B cell (primary cell): ENCODE data around the gene PFDN1. TPM values are rescaled to one million over a fixed set of nuclear protein-coding genes. Genes with fewer than 3 reads are reported as not detected.

Source experiments
- ATAC-seq: fragments of 200-7000 bp; cut with Tn5 transposase; one replicate; pipeline ENCODE4 v1.10.0; 2021; ENCODE audit warnings: low read depth, mild to moderate bottlenecking, moderate number of reproducible peaks, moderate library complexity
- CTCF ChIA-PET: fragments of 350-600 bp; sonication (Branson Sonifier 250); formaldehyde crosslinking; loops from one replicate; lab custom pipeline; 2021; ENCODE audit warnings: antibody characterized with exemption, inconsistent platforms; lab: Charles Lee
- POLR2A ChIA-PET: fragments of 350-600 bp; sonication (Branson Sonifier 250); formaldehyde crosslinking; loops from one replicate; lab custom pipeline; 2021; ENCODE audit warnings: antibody characterized with exemption; lab: Charles Lee
- DNase-seq: peaks from one replicate; pipeline ENCODE4 v3.0.0; 2013
- H2AFZ ChIP-seq: 2 replicates; pipeline ENCODE4 v1.6.1; 2012; ENCODE audit warnings: mild to moderate bottlenecking, low read depth, low read length; ENCODE audit not compliant: insufficient read depth, poor library complexity, severe bottlenecking
- H3K27ac ChIP-seq, 2 donors: 1 replicate in 1 of 2; 2 replicates in 1 of 2; pipeline ENCODE4 v1.5.1; 2012 to 2013; ENCODE audit warnings: low read length in 2 of 2, mild to moderate bottlenecking in 2 of 2, moderate library complexity in 1 of 2
- H3K27me3 ChIP-seq, 4 experiments: fragments of 200-600 bp in 1 of 4; sonication (generic) in 1 of 4; replicated peaks in 1 of 4; 1 replicate in 2 of 4; 2 replicates in 2 of 4; pipeline versions ENCODE4 v1.6.1 to v1.7.0; 2013 to 2016; ENCODE audit warnings: low read length in 3 of 4, mild to moderate bottlenecking in 2 of 4, mixed read lengths in 1 of 4, moderate library complexity in 1 of 4; ENCODE audit not compliant: insufficient read depth in 4 of 4, control insufficient read depth in 3 of 4; ENCODE audit errors: control extremely low read depth in 1 of 4
- H3K36me3 ChIP-seq, 2 experiments: replicated peaks in 1 of 2; 1 replicate in 1 of 2; 2 replicates in 1 of 2; pipeline versions ENCODE4 v1.6.1 to v1.7.1; 2013; ENCODE audit warnings: low read length in 1 of 2; ENCODE audit not compliant: insufficient read depth in 2 of 2, control insufficient read depth in 1 of 2; ENCODE audit errors: control extremely low read depth in 1 of 2, extremely low read depth in 1 of 2
- H3K4me1 ChIP-seq, 2 donors: fragments of 200-600 bp in 1 of 2; sonication (generic) in 1 of 2; 1 replicate in 1 of 2; 2 replicates in 1 of 2; pipeline versions ENCODE4 v1.5.1 to v1.6.1; 2013 to 2017; ENCODE audit warnings: low read length in 2 of 2; ENCODE audit not compliant: control insufficient read depth in 2 of 2, insufficient read depth in 2 of 2
- H3K4me2 ChIP-seq: replicated peaks from 2 replicates; pipeline ENCODE3; 2012; ENCODE audit warnings: mild to moderate bottlenecking, low read depth, low read length; ENCODE audit not compliant: poor library complexity, severe bottlenecking
- H3K4me3 ChIP-seq, 5 experiments: fragments of 200-600 bp in 1 of 5; sonication (generic) in 1 of 5; 1 replicate in 3 of 5; 2 replicates in 2 of 5; pipeline versions ENCODE4 v1.5.1 to v1.7.0; 2011 to 2016; ENCODE audit warnings: low read length in 4 of 5, mild to moderate bottlenecking in 4 of 5, low read depth in 2 of 5, control low read depth in 1 of 5, moderate library complexity in 1 of 5; ENCODE audit not compliant: insufficient read depth in 1 of 5; ENCODE audit errors: control extremely low read depth in 1 of 5, extremely low read depth in 1 of 5
- H3K79me2 ChIP-seq: fragments of 200-600 bp; sonication (generic); one replicate; pipeline ENCODE4 v1.6.0; 2016; ENCODE audit warnings: low read length; ENCODE audit not compliant: control insufficient read depth, insufficient read depth
- H3K9ac ChIP-seq: fragments of 200-600 bp; sonication (generic); 2 replicates; pipeline ENCODE4 v1.6.1; 2017; ENCODE audit warnings: mild to moderate bottlenecking, low read length, moderate library complexity
- H3K9me3 ChIP-seq, 3 donors: one replicate each; pipeline versions ENCODE4 v1.6.1 to v1.7.1; 2013; ENCODE audit warnings: low read length in 2 of 3; ENCODE audit not compliant: control insufficient read depth in 2 of 3, insufficient read depth in 1 of 3; ENCODE audit errors: control extremely low read depth in 1 of 3
- H4K20me1 ChIP-seq: 2 replicates; pipeline ENCODE4 v1.6.0; 2012; ENCODE audit warnings: mild to moderate bottlenecking, low read length; ENCODE audit not compliant: insufficient read depth, control insufficient read depth, poor library complexity, severe bottlenecking
- H3K27ac Mint-ChIP-seq: one replicate; pipeline ENCODE4 v1.8.0; 2021; ENCODE audit warnings: mixed read lengths
- H3K27me3 Mint-ChIP-seq: one replicate; pipeline ENCODE4 v1.8.0; 2021; ENCODE audit warnings: mixed read lengths
- H3K4me1 Mint-ChIP-seq: one replicate; pipeline ENCODE4 v1.8.0; 2021; ENCODE audit warnings: mixed read lengths
- H3K4me3 Mint-ChIP-seq: one replicate; pipeline ENCODE4 v1.8.0; 2021; ENCODE audit warnings: mixed read lengths
- H3K9me3 Mint-ChIP-seq: one replicate; pipeline ENCODE4 v1.8.0; 2022; ENCODE audit warnings: mixed read lengths; ENCODE audit not compliant: insufficient read depth
- CTCF ChIP-seq: fragments of 200-600 bp; IDR thresholded peaks from one replicate; pipeline ENCODE4 v1.8.0; 2022; ENCODE audit warnings: antibody characterized with exemption, mild to moderate bottlenecking
- EZH2 ChIP-seq: IDR thresholded peaks from 2 replicates; pipeline ENCODE4 v1.6.1; 2012; ENCODE audit warnings: borderline replicate concordance, low read depth, mild to moderate bottlenecking, moderate library complexity, low read length; ENCODE audit not compliant: insufficient read depth, poor library complexity, severe bottlenecking
- WGBS: methylation state at CpG from one replicate; pipeline ENCODE4 v1.1.5; 2013; ENCODE audit warnings: missing lambda C conversion rate; ENCODE audit not compliant: insufficient coverage; 5-methylcytosine and 5-hydroxymethylcytosine counted together
- intact Hi-C: fragments of 100-400 bp; cut with micrococcal nuclease; formaldehyde crosslinking; loops from one replicate; pipeline ENCODE4 v1.10.0; 2022
- polyA plus RNA-seq: library from polyadenylated mRNA; depleted of rRNA; stranded (reverse); fragments of >200 nt; gene quantifications from 2 replicates; pipeline ENCODE4 v1.2.3, GENCODE V29; 2012
- total RNA-seq, 2 donors: library from RNA; stranded (reverse); fragments of 120-200 nt in 1 of 2; gene quantifications; 1 replicate in 1 of 2; 2 replicates in 1 of 2; pipeline versions ENCODE4 v1.2.3 to v1.2.4, GENCODE V29; 2013 to 2022

Gene PFDN1
- total and polyA plus RNA-seq, 2 donors (not counting 1 experiment from before 2014, with no cell fraction given) = 30.3 to 31.2 TPM

DNA sequence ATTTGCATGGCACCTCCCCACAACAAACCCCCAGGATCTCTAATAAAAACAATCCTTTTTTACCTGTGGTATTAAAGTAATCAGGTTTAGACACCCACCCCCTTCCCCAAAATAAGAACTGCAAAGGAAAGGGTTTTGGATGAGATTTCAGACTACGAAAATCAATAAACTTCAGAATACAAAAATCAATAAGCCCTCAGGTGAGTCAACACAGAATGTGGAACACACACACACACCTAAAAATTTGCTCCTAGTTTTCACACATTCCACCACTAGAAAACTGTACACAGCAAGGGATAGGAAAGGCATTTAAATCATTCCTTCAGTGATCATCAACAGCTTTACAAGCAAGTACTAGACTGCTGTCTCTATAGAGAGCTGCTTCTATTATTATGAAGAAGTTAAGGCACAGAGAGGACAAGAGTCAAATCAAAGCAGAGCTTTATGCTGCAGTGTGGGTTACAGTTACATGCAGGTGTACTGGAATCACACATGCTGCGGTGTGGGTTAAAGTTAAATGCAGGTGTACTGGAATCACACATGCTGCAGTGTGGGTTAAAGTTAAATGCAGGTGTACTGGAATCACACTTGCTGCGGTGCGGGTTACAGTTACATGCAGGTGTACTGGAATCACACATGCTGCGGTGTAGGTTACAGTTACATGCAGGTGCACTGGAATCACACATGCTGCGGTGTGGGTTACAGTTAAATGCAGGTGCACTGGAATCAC is 36.3 kb downstream of the PFDN1 start:
- H3K27me3 Mint-ChIP-seq = no peaks in the 10 kb centered on the region
- H3K27ac Mint-ChIP-seq = no peak overlapping the region
- TF ChIP-seq CTCF (no peak), EZH2 (no peak)
- Histone ChIP-seq H3K27ac (no peak overlapping the region), H3K9ac (no peak overlapping the region), H2AFZ (no peak overlapping the region), H4K20me1 (peaks cover 13% of the 10 kb centered on the region), H3K4me1 (peaks cover 3 to 9% of the 10 kb centered on the region in 2 donors), H3K79me2 (peaks cover 36% of the 10 kb centered on the region), H3K36me3 (peaks cover 0 to 2% of the 10 kb centered on the region in 2 experiments), H3K27me3 (no peaks in the 10 kb centered on the region), H3K9me3 (no peaks in the 10 kb centered on the region), H3K4me2 (no peak overlapping the region), H3K4me3 (no peak overlapping the region)
- H3K9me3 Mint-ChIP-seq = no peaks in the 10 kb centered on the region
- H3K4me1 Mint-ChIP-seq = peaks cover 19% of the 10 kb centered on the region
- intact Hi-C loops = no loop called here
- 35% methylated on average over 4 of the region's 6 CpGs for WGBS
- H3K4me3 Mint-ChIP-seq = no peak overlapping the region
- ChIA-PET POLR2A (interaction anchor here (0.7 kb wide), 1 partner anchor 15 kb away, joined by 5 read pairs; no protein-coding TSS in a partner anchor), CTCF (interaction anchor here (0.9 to 2.8 kb wide), 5 partner anchors 23 to 97 kb away, joined by 3 to 12 read pairs (median 3); no protein-coding TSS in a partner anchor)
- ATAC-seq (no peak), DNase-seq (no peak)

DNA sequence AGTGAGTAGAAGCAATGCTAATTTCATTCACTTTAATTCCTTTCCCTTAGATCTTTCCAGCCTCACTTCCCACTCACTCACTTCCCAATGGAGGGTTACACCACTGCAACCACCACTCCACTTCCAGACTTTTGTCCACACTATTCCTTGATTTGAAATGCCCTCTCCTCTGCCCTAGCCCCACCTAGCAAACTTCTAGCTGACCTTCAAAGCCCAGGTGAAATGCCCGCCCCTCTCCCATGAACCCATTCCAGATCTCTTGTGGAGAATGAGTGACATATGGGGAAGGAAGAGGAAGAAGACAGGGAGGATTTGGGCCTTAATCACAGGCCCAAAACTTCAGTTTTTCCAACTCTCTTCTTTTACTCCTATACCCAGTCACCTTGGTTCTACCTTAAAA is 37.1 kb downstream of the PFDN1 start:
- H3K27me3 Mint-ChIP-seq = no peaks in the 10 kb centered on the region
- peaks cover 0 to 2% of the 10 kb centered on the region in 2 experiments for H3K36me3 ChIP-seq
- H2AFZ ChIP-seq = no peak overlapping the region
- no peak overlapping the region for H3K9ac ChIP-seq
- no peak for DNase-seq
- no peaks in the 10 kb centered on the region for H3K9me3 ChIP-seq
- intact Hi-C loops = no loop called here
- H4K20me1 ChIP-seq = peaks cover 17% of the 10 kb centered on the region
- H3K4me1 ChIP-seq = peaks cover 3 to 9% of the 10 kb centered on the region in 2 donors
- TF ChIP-seq CTCF = no peak
- TF ChIP-seq EZH2 = no peak
- no peak overlapping the region for H3K27ac Mint-ChIP-seq
- no CpG with 5 or more reads among the region's 1 CpG for WGBS
- H3K4me3 ChIP-seq = no peak overlapping the region
- peaks cover 19% of the 10 kb centered on the region for H3K4me1 Mint-ChIP-seq
- no peak overlapping the region for H3K4me3 Mint-ChIP-seq
- CTCF ChIA-PET = interaction anchor here (0.6 to 2.8 kb wide), 3 partner anchors 22 to 88 kb away, joined by 3 to 12 read pairs (median 3); no protein-coding TSS in a partner anchor
- ATAC-seq = no peak
- H3K27me3 ChIP-seq = no peaks in the 10 kb centered on the region
- no peak overlapping the region for H3K27ac ChIP-seq
- no peaks in the 10 kb centered on the region for H3K9me3 Mint-ChIP-seq
- POLR2A ChIA-PET = no interaction called here
- no peak overlapping the region for H3K4me2 ChIP-seq
- peaks cover 40% of the 10 kb centered on the region for H3K79me2 ChIP-seq
